Measurements from ENCODE around the gene CELSR1. TPM values are rescaled to one million over a fixed set of nuclear protein-coding genes. Genes with fewer than 3 reads are reported as not detected.

The CELSR1 gene
- total RNA-seq, 2 experiments from 2014 or later: 0.10 to 0.17 TPM

GRCh38 chr22:46439576-46440465 lies 97.6 kb downstream of the CELSR1 start:
- CTCF ChIA-PET: interaction anchor here (0.6 to 0.7 kb wide), 2 partner anchors 28 to 97 kb away, joined by 3 read pairs; no protein-coding TSS in a partner anchor
- POLR2A ChIA-PET: no interaction called here

DNA sequence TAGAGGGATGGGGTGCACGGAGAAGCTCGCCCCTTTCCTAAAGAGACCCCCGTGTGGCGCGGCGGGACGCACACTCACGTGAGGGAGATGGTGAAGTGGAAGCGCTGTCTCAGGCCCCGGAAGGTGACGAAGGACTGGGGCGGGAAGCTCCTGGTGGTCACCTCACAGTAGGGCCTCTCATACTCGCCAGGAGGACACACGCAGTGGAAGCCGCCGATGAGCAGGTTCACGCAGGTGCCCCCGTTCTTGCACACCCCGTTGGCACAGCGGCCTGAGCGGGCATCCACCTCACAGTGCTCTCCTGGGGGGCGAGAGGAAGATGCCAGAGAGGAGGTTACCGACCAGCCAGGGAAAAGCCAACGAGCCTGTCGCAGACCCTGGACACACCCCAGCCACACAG lies 98.3 kb downstream of the CELSR1 start:
- CTCF ChIA-PET: no interaction called here
- POLR2A ChIA-PET: no interaction called here

DNA sequence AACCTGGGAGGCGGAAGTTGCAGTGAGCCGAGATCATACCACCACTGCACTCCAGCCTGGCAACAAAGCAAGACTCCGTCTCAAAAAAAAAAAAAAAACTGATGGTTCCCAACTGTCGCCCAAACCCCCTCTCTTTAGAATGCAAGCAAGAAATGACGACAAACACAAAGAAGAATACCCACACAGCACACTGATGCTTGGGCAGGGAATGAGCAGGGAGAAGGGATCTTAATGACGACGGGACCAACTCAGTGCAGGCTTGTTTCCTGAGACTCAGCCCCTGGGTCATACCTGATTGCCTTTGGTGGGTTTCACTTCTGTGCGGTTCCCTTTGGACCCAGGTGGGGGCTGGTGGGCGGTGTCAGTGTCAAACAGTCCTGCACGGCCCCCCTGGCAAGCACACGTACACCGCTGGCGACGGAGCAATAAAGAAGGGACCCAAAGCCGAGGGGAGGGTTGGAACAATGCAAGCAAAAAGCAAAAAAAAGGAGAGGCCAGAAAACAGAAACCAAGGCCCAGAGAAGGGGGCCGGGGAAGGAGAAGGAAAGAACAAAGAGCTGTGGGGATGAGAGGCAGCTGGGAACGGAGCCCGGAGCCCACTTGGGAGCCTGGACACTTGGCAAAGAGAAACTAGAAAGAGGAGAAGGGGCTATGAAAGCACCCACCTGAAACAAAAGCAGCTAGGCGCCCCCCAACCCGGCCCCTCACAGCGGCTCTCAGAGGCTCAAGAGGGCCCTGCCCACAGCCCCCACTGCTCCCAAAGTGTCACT lies 99.6 kb downstream of the CELSR1 start:
- ChIA-PET CTCF (no interaction called here), POLR2A (interaction anchor here (0.5 kb wide), 1 partner anchor 49 kb away, joined by 4 read pairs; no protein-coding TSS in a partner anchor)

DNA sequence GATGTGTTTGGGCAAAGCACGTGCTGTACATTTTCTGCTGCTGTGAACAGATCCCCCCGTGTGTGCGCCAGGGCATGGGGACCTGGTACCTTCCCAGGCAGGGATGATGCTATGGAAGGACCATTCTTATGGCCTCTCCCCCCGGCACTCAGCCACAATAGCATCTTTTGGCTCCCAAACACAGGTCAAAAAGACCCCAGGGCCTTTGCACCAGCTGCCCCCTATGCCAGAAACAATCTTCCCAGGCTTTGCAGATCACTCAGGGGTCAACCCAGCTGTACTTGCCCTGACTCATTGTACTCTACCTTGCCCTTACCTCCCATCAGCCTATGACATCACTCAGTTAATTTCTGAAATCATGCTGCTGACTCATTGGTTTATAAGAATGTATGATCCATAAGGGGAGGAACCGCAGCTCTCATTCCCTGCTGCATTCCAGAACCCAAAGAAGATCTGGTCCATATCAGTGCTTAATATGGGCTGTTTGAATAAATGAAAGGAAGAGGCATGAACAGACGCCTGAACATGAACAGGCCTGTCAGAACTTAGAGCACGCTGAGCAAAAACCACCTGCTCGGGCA lies 100.7 kb downstream of the CELSR1 start:
- CTCF ChIA-PET: no interaction called here

GRCh38 chr22:46433318-46433717 lies 104.1 kb downstream of the CELSR1 start:
- ChIA-PET CTCF (no interaction called here), POLR2A (no interaction called here)

More for the DNA sequence above, 100.7 kb downstream of the CELSR1 start:
- POLR2A ChIA-PET: no interaction called here

DNA sequence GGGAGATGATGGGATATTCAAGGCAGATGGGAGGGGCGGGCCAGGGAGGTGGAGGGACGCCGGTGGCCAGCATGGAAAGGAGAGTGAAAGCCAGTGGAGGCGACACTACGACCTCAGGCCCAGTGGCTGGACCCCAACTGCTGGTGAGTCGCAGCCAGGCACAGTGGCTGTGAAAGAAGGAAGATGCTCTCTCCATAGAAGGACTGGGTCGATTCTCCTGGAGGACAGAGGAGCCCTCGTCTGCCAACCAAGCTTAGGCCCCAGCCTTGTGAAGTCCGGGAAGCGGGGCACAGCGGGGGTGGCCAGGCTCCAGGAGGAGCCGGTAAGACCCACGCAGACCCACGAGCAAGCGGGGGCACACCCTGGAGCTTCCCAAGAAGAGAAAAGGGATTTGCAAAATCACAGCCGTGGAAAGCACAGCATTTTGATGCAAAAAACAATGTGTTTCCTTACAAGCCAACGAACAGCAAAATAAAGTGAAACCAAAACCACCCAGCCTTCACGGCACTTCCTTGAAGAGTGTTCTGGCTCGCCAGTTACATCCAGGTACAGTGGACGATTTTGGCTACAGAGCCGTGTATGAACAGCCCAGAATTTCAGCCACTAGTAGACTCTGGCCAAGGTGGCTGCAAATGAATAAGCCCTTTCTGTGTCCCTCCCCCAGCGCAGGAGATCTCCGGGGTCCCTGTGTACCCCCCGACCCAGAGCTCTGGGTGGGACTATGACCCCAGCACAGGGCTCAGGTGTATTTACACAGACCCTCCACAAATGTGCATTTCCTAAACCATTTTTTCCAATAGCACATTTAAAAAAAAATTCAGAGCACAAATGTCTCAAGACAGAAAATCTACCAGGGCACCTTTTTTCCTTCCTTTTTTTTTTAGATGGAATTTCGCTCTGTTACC lies 105.0 kb downstream of the CELSR1 start:
- ChIA-PET POLR2A (interaction anchor here (0.5 kb wide), 1 partner anchor 561 kb away, joined by 4 read pairs; no protein-coding TSS in a partner anchor), CTCF (no interaction called here)

- POLR2A ChIA-PET: no interaction called here
- CTCF ChIA-PET: no interaction called here
Measured at GRCh38 chr22:46430961-46431838, 106.2 kb downstream of the CELSR1 start.

DNA sequence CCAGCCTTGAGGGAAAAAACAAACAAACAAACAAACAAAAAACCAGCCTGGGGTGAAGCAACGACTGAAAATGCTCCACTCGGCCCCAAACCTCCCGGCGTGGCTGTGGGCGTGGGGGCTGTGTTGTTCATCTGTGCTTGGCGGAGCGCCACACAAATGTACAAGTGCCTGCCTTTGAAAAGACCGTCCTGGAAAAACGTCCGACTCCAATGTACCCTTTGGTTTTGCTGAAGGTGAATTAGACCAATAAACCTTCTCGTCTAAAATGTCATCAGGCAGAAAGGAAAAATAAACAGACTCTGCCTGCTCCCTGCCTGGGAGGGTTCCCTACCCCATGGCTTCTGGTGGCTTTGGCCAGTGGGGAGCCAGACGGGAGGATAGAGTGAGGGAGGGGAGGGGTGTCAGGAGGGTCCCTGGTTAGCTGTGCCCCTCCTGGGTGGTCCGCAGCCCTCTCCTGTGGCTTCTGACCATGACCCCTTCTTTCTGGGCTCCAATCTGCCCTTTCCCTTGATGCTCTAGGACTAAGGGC lies 108.0 kb downstream of the CELSR1 start:
- ChIA-PET CTCF (no interaction called here), POLR2A (no interaction called here)

- ChIA-PET CTCF (no interaction called here), POLR2A (no interaction called here)
Measured at GRCh38 chr22:46428602-46429324, 108.7 kb downstream of the CELSR1 start.

DNA sequence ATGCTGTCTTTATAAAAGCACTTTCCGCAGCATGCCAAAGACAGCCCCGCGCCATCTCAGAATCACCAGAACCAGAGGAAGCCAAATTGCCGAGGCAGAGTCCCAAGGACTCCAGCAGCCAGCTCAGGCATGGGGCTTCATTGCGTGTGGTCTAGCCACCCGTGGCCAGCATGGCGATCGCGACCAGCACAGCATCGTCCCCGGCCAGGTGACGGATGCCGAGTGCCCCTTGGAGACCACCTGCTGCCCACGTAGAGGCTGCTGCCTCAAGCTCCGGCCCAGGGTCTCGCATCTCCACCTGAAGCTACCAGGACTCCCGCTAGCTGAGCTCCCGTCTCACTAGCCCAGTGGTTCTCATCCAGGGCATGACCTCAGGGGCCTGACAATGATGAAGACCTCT lies 109.2 kb downstream of the CELSR1 start:
- POLR2A ChIA-PET: no interaction called here

DNA sequence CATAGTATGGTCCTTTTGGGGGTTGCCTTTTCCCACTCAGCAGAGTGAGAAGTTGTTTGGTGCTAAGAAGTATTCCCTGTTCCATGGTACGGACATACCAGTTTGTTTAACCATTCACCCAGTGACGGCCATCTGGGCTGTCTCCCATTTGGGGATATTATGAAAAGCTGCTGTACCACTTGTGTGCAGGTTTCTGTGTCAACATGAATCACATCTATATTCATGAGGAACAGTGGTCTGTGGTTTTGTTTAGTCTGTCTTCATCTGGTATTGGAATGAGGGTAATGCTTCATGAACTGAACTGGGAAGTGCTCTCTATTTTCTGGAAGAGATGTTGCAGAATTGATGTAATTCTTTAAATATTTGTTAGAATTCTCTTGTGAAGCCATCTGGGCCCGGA lies 112.4 kb downstream of the CELSR1 start:
- ChIA-PET CTCF (no interaction called here), POLR2A (no interaction called here)

More for the DNA sequence above, 109.2 kb downstream of the CELSR1 start:
- CTCF ChIA-PET: no interaction called here

GRCh38 chr22:46424496-46424895 lies 112.9 kb downstream of the CELSR1 start:
- ChIA-PET CTCF (no interaction called here), POLR2A (no interaction called here)

DNA sequence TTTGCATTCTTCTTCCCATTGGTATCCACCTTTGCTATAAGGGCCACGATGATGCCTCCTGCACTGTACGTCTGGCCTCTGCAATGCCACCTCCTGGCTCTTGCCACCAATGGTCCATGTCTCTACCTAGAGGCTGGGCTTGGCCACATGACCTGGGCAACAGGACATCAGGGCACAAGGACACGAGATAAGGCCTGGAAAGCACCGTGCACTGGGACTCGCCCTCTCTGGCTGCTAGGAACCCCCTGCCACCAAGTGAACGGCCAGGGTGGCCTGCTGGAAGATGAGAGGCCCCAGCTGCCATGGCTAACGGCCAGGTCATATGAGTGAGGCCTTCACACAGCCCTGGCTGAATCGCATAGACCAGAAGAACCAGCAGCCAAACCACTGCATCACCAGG lies 114.5 kb downstream of the CELSR1 start:
- CTCF ChIA-PET: no interaction called here
- POLR2A ChIA-PET: no interaction called here

- CTCF ChIA-PET: interaction anchor here (1.7 kb wide), 1 partner anchor 53 kb away, joined by 5 read pairs; no protein-coding TSS in a partner anchor
- POLR2A ChIA-PET: no interaction called here
Measured at GRCh38 chr22:46421267-46421666, 116.2 kb downstream of the CELSR1 start.

DNA sequence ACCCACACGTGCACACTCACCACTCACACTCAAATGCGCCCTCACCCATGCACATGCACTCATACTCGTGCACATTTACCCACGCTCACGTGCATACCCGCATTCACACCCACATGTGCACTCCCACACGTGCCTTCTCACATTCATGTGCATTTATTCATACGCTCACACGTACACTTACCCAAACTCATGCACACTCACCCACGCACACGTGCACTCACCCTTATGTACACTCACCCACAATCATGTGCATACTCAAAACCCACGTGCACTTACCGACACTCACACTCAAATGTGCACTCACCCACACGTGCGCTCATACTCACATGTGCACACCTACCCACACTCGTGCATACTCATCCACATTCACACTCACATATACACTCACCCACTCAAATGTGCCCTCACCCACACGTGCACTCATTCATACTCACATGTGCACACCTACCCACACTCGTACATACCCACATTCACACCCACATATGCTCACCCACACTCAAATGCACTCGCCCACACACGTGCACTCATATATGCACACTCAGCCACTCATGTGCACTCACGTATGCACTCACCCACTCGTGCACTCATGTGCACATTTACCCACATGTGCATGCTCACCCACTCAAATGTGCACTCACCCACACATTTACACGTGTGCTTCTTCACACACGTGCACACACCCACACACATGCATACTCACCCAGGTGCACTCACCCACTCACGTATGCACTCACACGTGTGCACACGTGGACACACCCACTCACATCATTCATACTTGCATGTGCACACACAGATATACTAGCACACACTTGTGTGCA lies 117.5 kb downstream of the CELSR1 start:
- CTCF ChIA-PET: no interaction called here
- POLR2A ChIA-PET: no interaction called here

DNA sequence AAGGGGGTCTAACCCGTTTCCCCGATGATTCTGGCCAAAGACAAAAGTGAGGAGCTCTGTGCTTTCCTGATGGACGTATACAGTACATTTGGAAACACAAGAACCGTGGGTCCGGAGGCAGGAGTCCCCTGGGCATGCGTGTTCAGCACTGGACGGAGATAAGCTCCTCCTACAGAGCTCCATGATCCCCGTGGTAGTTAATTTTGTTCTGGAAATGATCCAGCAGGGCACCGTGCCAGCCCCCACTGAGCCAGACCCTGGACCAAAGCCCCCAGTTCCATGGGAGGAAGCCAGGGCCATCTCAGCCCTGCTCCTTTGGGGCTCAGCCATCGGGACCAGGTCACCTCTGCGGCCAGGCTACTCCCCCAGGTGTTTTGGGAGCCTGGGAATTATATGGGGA lies 118.6 kb downstream of the CELSR1 start:
- CTCF ChIA-PET: no interaction called here

DNA sequence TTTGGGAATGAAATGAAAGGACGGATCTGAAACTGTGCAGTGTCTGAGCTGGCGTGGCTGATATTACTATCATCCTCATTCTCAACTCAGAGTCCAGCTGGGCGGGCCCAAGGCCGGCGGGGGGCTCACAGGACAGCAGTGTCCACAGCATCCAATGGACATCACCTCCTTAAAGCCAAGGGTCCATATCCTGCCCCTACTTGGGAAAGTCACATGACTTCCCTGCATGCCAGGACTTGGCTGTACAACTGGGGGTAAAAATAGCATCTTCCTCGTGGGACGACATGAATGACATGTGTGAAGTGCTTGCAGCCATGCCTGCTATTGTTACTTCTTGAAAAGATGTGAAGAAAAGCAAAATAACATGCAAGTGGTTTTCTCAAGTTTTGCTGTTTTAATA lies 119.7 kb downstream of the CELSR1 start:
- POLR2A ChIA-PET: no interaction called here
- CTCF ChIA-PET: no interaction called here

More for the DNA sequence above, 118.6 kb downstream of the CELSR1 start:
- POLR2A ChIA-PET: no interaction called here
